Measurements from ENCODE around the gene ZBTB45.
A peak's percentile ranks its signal among the peaks of the same experiment; 100 is the strongest.
"Not testable (repeated sequence)": the region's sequence is repeated elsewhere in the genome, so short reads cannot be mapped to it uniquely, and the experiment has no call there.

Gene ZBTB45

GRCh38 chr19:58514564-58515022 is 5.0 kb downstream of the ZBTB45 start:
- Histone ChIP-seq H3K4me1 (ENCODE audit: control insufficient read depth, insufficient read depth, low read length) (peaks cover 41% of the 10 kb centered on the region), H3K9ac (ENCODE audit: low read length in 2 of 2) (no peak overlapping the region), H3K27me3 (ENCODE audit: control insufficient read depth in 1 of 2, insufficient read depth in 2 of 2, low read length in 2 of 2) (no peaks in the 10 kb centered on the region), H3K9me3 (ENCODE audit: control insufficient read depth in 2 of 2, low read length in 2 of 2) (no peaks in the 10 kb centered on the region), H3K27ac (ENCODE audit: low read length) (peak overlapping the region; percentile 6), H3K4me3 (ENCODE audit: low read length in 2 of 2) (peak overlapping the region in 1 of 2 donors; percentile 71), H3K36me3 (ENCODE audit: control insufficient read depth in 2 of 2, insufficient read depth in 2 of 2, low read length in 2 of 2) (peaks cover 6 to 16% of the 10 kb centered on the region in 2 donors)

- Histone ChIP-seq H3K9me3 (ENCODE audit: control insufficient read depth in 2 of 2, low read length in 2 of 2) (no peaks in the 10 kb centered on the region), H3K4me3 (ENCODE audit: low read length in 2 of 2) (peak overlapping the region; percentile 31 to 71), H3K27me3 (ENCODE audit: control insufficient read depth in 1 of 2, insufficient read depth in 2 of 2, low read length in 2 of 2) (no peaks in the 10 kb centered on the region), H3K4me1 (ENCODE audit: control insufficient read depth, insufficient read depth, low read length) (peaks cover 38% of the 10 kb centered on the region), H3K9ac (ENCODE audit: low read length in 2 of 2) (peak overlapping the region; percentile 62 to 71), H3K27ac (ENCODE audit: low read length) (peak overlapping the region; percentile 58), H3K36me3 (ENCODE audit: control insufficient read depth in 2 of 2, insufficient read depth in 2 of 2, low read length in 2 of 2) (peaks cover 6 to 16% of the 10 kb centered on the region in 2 donors)
Measured at GRCh38 chr19:58513694-58514563, 5.7 kb downstream of the ZBTB45 start.

GRCh38 chr19:58513213-58513693 is 6.4 kb downstream of the ZBTB45 start:
- no peak overlapping the region for H3K4me3 ChIP-seq (ENCODE audit: low read length in 2 of 2)
- no peaks in the 10 kb centered on the region for H3K9me3 ChIP-seq (ENCODE audit: control insufficient read depth in 2 of 2, low read length in 2 of 2)
- peak overlapping the region; percentile 58 for H3K27ac ChIP-seq (ENCODE audit: low read length)
- peak overlapping the region; percentile 62 to 71 for H3K9ac ChIP-seq (ENCODE audit: low read length in 2 of 2)
- no peaks in the 10 kb centered on the region for H3K27me3 ChIP-seq (ENCODE audit: control insufficient read depth in 1 of 2, insufficient read depth in 2 of 2, low read length in 2 of 2)
- peaks cover 31% of the 10 kb centered on the region for H3K4me1 ChIP-seq (ENCODE audit: control insufficient read depth, insufficient read depth, low read length)
- H3K36me3 ChIP-seq (ENCODE audit: control insufficient read depth in 2 of 2, insufficient read depth in 2 of 2, low read length in 2 of 2) = peaks cover 6 to 16% of the 10 kb centered on the region in 2 donors

GRCh38 chr19:58511353-58512208 is 8.0 kb downstream of the ZBTB45 start, which contains the start of gene SLC27A5:
Gene SLC27A5, minus strand, starts transcription at chr19:58511992. Its CDS starts 37 bp downstream, at chr19:58511955.
- no peak within 1 kb of the TSS for H3K4me3 ChIP-seq (ENCODE audit: low read length in 2 of 2)
- H3K27ac ChIP-seq (ENCODE audit: low read length) = no peak within 1 kb of the TSS
- H3K36me3 ChIP-seq (ENCODE audit: control insufficient read depth in 2 of 2, insufficient read depth in 2 of 2, low read length in 2 of 2) = peaks cover 3 to 8% of the 10 kb centered on the region in 2 donors
- H3K9me3 ChIP-seq (ENCODE audit: control insufficient read depth in 2 of 2, low read length in 2 of 2) = no peaks in the 10 kb centered on the region
- peaks cover 21% of the 10 kb centered on the region for H3K4me1 ChIP-seq (ENCODE audit: control insufficient read depth, insufficient read depth, low read length)
- H3K9ac ChIP-seq (ENCODE audit: low read length in 2 of 2) = no peak within 1 kb of the TSS
- H3K27me3 ChIP-seq (ENCODE audit: control insufficient read depth in 1 of 2, insufficient read depth in 2 of 2, low read length in 2 of 2) = no peaks in the 10 kb centered on the region

- H3K27ac ChIP-seq (ENCODE audit: low read length) = no peak overlapping the region
- H3K9ac ChIP-seq (ENCODE audit: low read length in 2 of 2) = no peak overlapping the region
- H3K27me3 ChIP-seq (ENCODE audit: control insufficient read depth in 1 of 2, insufficient read depth in 2 of 2, low read length in 2 of 2) = no peaks in the 10 kb centered on the region
- H3K36me3 ChIP-seq (ENCODE audit: control insufficient read depth in 2 of 2, insufficient read depth in 2 of 2, low read length in 2 of 2) = no peaks in the 10 kb centered on the region
- H3K9me3 ChIP-seq (ENCODE audit: control insufficient read depth in 2 of 2, low read length in 2 of 2) = no peaks in the 10 kb centered on the region
- no peak overlapping the region for H3K4me3 ChIP-seq (ENCODE audit: low read length in 2 of 2)
- H3K4me1 ChIP-seq (ENCODE audit: control insufficient read depth, insufficient read depth, low read length) = peaks cover 13% of the 10 kb centered on the region
Measured at GRCh38 chr19:58510084-58510862, 9.3 kb downstream of the ZBTB45 start.

GRCh38 chr19:58509731-58510083 is 9.9 kb downstream of the ZBTB45 start:
- no peak overlapping the region for H3K4me3 ChIP-seq (ENCODE audit: low read length in 2 of 2)
- no peak overlapping the region for H3K27ac ChIP-seq (ENCODE audit: low read length)
- H3K27me3 ChIP-seq (ENCODE audit: control insufficient read depth in 1 of 2, insufficient read depth in 2 of 2, low read length in 2 of 2) = no peaks in the 10 kb centered on the region
- H3K9me3 ChIP-seq (ENCODE audit: control insufficient read depth in 2 of 2, low read length in 2 of 2) = no peaks in the 10 kb centered on the region
- H3K36me3 ChIP-seq (ENCODE audit: control insufficient read depth in 2 of 2, insufficient read depth in 2 of 2, low read length in 2 of 2) = no peaks in the 10 kb centered on the region
- H3K4me1 ChIP-seq (ENCODE audit: control insufficient read depth, insufficient read depth, low read length) = peaks cover 12% of the 10 kb centered on the region
- H3K9ac ChIP-seq (ENCODE audit: low read length in 2 of 2) = no peak overlapping the region

- not testable (repeated sequence) for H3K36me3 ChIP-seq (ENCODE audit: control insufficient read depth in 2 of 2, insufficient read depth in 2 of 2, low read length in 2 of 2); H3K4me1 ChIP-seq (ENCODE audit: control insufficient read depth, insufficient read depth, low read length); H3K9ac ChIP-seq (ENCODE audit: low read length in 2 of 2); H3K27me3 ChIP-seq (ENCODE audit: control insufficient read depth in 1 of 2, insufficient read depth in 2 of 2, low read length in 2 of 2); H3K4me3 ChIP-seq (ENCODE audit: low read length in 2 of 2); H3K9me3 ChIP-seq (ENCODE audit: control insufficient read depth in 2 of 2, low read length in 2 of 2); H3K27ac ChIP-seq (ENCODE audit: low read length)
Measured at GRCh38 chr19:58507602-58508223, 11.9 kb downstream of the ZBTB45 start.

GRCh38 chr19:58500242-58500641 is 19.4 kb downstream of the ZBTB45 start:
- peaks cover 23% of the 10 kb centered on the region for H3K4me1 ChIP-seq (ENCODE audit: control insufficient read depth, insufficient read depth, low read length)
- H3K9me3 ChIP-seq (ENCODE audit: control insufficient read depth in 2 of 2, low read length in 2 of 2) = no peaks in the 10 kb centered on the region
- H3K27ac ChIP-seq (ENCODE audit: low read length) = no peak overlapping the region
- no peaks in the 10 kb centered on the region for H3K27me3 ChIP-seq (ENCODE audit: control insufficient read depth in 1 of 2, insufficient read depth in 2 of 2, low read length in 2 of 2)
- H3K4me3 ChIP-seq (ENCODE audit: low read length in 2 of 2) = peak overlapping the region in 1 of 2 donors; percentile 84
- no peak overlapping the region for H3K9ac ChIP-seq (ENCODE audit: low read length in 2 of 2)
- H3K36me3 ChIP-seq (ENCODE audit: control insufficient read depth in 2 of 2, insufficient read depth in 2 of 2, low read length in 2 of 2) = no peaks in the 10 kb centered on the region

GRCh38 chr19:58499021-58499927 is 20.3 kb downstream of the ZBTB45 start:
- H3K9ac ChIP-seq (ENCODE audit: low read length in 2 of 2) = peak overlapping the region; percentile 85 to 87
- H3K4me3 ChIP-seq (ENCODE audit: low read length in 2 of 2) = peak overlapping the region; percentile 84 to 92
- no peaks in the 10 kb centered on the region for H3K27me3 ChIP-seq (ENCODE audit: control insufficient read depth in 1 of 2, insufficient read depth in 2 of 2, low read length in 2 of 2)
- H3K9me3 ChIP-seq (ENCODE audit: control insufficient read depth in 2 of 2, low read length in 2 of 2) = no peaks in the 10 kb centered on the region
- peaks cover 23% of the 10 kb centered on the region for H3K4me1 ChIP-seq (ENCODE audit: control insufficient read depth, insufficient read depth, low read length)
- H3K36me3 ChIP-seq (ENCODE audit: control insufficient read depth in 2 of 2, insufficient read depth in 2 of 2, low read length in 2 of 2) = no peaks in the 10 kb centered on the region
- H3K27ac ChIP-seq (ENCODE audit: low read length) = peak overlapping the region; percentile 76

Data from stomach smooth muscle (tissue), 2 donors.